Testis (tissue), 2 donors: Measurements from ENCODE around the gene DONSON.

Experiments used
- CTCF ChIP-seq, 3 experiments: fragments of 450-650 bp in 2 of 3; fragments of 200-600 bp in 1 of 3; sonication (generic) in 1 of 3; IDR thresholded peaks; one replicate each; pipeline ENCODE4 v1.5.1; 2016 to 2019; ENCODE audit warnings: antibody characterized with exemption in 3 of 3, mild to moderate bottlenecking in 2 of 3, moderate library complexity in 1 of 3
- POLR2A ChIP-seq: fragments of 450-650 bp; IDR thresholded peaks from one replicate; pipeline ENCODE4 v1.6.1; 2017; ENCODE audit warnings: antibody characterized with exemption, mild to moderate bottlenecking, moderate library complexity

DNA sequence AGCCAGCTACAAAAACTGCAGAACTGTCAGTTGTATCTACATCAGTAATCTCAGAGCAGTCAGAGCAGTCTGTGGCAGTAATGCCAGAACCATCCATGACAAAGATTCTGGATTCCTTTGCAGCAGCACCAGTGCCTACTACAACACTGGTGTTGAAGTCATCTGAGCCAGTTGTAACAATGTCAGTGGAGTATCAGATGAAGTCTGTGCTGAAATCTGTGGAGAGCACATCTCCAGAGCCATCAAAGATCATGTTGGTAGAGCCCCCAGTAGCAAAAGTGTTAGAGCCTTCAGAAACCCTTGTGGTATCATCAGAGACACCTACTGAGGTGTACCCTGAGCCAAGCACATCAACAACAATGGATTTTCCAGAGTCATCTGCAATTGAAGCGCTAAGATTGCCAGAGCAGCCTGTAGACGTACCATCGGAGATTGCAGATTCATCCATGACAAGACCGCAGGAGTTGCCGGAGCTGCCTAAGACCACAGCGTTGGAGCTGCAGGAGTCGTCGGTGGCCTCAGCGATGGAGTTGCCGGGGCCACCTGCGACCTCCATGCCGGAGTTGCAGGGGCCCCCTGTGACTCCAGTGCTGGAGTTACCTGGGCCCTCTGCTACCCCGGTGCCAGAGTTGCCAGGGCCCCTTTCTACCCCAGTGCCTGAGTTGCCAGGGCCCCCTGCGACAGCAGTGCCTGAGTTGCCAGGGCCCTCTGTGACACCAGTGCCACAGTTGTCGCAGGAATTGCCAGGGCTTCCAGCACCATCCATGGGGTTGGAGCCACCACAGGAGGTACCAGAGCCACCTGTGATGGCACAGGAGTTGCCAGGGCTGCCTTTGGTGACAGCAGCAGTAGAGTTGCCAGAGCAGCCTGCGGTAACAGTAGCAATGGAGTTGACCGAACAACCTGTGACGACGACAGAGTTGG, 38.4 kb downstream of the DONSON start:
- TF ChIP-seq POLR2A (no peak), CTCF (IDR thresholded peaks at IDR 0.05) (no peak)
